A549 (cell line): ENCODE measurements around the gene TTC3.

Experiments used
- CEBPB ChIP-seq, 2 experiments: fragments of >200 bp in 1 of 2; sonication (Bioruptor Twin) in 1 of 2; formaldehyde crosslinking in 1 of 2; IDR thresholded peaks; 2 replicates each; pipeline ENCODE4 v1.6.1; 2012 to 2016
- EHMT2 ChIP-seq: fragments of 200-600 bp; sonication (generic); IDR thresholded peaks from 2 replicates; pipeline ENCODE4 v1.6.1; 2016; ENCODE audit warnings: antibody characterized with exemption, low read depth, mild to moderate bottlenecking, moderate library complexity
- GATA3 ChIP-seq: IDR thresholded peaks from 2 replicates; pipeline ENCODE4 v1.6.1; 2012; ENCODE audit warnings: borderline replicate concordance
- KDM1A ChIP-seq: fragments of 200-600 bp; sonication (generic); IDR thresholded peaks from 2 replicates; pipeline ENCODE4 v1.6.1; 2016; ENCODE audit warnings: low read depth, mild to moderate bottlenecking
- POLR2A ChIP-seq: IDR thresholded peaks from 2 replicates; pipeline ENCODE4 v1.6.1; 2012; ENCODE audit warnings: mild to moderate bottlenecking, low read length
- TF ChIP-seq, protein P1 (sequence below): fragments of >200 bp; sonication (Bioruptor Twin); formaldehyde crosslinking; IDR thresholded peaks from 3 replicates; pipeline ENCODE4 v1.5.1; 2016

DNA sequence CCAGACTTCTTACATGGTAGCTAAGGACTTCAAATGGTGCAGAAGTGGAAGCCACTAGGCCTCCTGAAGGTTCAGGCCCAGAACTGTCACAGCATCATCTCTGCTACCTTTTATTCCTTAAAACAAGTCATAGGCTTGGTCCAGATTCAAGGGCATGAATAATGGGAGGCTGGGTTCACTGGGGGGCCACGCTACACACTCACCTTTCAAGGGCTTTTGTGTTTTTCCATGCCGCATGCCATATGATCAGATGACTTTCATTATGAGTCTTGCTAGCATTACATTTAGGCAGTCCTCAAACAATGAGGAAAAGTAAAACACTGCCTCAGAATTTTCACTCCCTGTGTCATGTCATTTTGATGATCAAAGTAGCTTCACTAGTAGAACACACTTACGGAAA is 110.7 kb downstream of the TTC3 start:
- TF ChIP-seq KDM1A (no peak), CEBPB (IDR thresholded peaks at IDR 0.05) (no peak), GATA3 (no peak), EHMT2 (no peak), POLR2A (no peak)
- TF ChIP-seq, protein P1, sequence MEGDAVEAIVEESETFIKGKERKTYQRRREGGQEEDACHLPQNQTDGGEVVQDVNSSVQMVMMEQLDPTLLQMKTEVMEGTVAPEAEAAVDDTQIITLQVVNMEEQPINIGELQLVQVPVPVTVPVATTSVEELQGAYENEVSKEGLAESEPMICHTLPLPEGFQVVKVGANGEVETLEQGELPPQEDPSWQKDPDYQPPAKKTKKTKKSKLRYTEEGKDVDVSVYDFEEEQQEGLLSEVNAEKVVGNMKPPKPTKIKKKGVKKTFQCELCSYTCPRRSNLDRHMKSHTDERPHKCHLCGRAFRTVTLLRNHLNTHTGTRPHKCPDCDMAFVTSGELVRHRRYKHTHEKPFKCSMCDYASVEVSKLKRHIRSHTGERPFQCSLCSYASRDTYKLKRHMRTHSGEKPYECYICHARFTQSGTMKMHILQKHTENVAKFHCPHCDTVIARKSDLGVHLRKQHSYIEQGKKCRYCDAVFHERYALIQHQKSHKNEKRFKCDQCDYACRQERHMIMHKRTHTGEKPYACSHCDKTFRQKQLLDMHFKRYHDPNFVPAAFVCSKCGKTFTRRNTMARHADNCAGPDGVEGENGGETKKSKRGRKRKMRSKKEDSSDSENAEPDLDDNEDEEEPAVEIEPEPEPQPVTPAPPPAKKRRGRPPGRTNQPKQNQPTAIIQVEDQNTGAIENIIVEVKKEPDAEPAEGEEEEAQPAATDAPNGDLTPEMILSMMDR = no peak
